Tibial nerve (tissue), 4 donors: ENCODE measurements around the gene TMSB4Y.

Experiments
- CTCF ChIP-seq, 5 experiments: fragments of 200-600 bp in 3 of 5; fragments of 450-650 bp in 2 of 5; sonication (generic) in 3 of 5; IDR thresholded peaks; one replicate each; pipeline ENCODE4 v1.5.1; 2016 to 2019; ENCODE audit warnings: antibody characterized with exemption in 5 of 5, mild to moderate bottlenecking in 3 of 5, moderate library complexity in 2 of 5
- EP300 ChIP-seq, 2 donors: sonication (generic); formaldehyde crosslinking; IDR thresholded peaks; one replicate each; pipeline ENCODE4 v1.6.1; 2017; ENCODE audit warnings: antibody characterized with exemption in 2 of 2, mild to moderate bottlenecking in 1 of 2
- POLR2A ChIP-seq, 2 donors: fragments of 450-650 bp; IDR thresholded peaks; one replicate each; pipeline ENCODE4 v1.6.1; 2017; ENCODE audit warnings: antibody characterized with exemption in 2 of 2, mild to moderate bottlenecking in 2 of 2, moderate library complexity in 2 of 2

DNA sequence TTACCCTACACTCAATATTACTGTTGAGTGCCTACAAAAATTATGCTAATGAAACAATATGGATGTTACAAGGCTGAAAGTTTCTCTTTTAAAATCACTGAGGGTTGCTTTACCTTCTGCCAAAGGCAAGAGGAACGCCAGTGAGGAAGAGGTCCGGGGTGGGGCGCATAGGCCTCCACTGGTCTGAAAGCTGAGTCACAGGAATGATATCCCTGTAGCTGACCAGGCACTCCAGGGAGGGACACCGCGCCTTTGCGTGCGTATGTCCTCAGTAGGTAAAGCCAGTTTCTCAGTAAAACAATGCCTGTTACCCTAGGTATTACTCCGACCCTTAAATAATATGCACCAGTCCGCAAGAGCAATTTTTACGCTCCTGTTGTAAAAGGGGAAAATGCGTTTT lies 1.4 kb upstream of the TMSB4Y start:
- TF ChIP-seq CTCF (IDR thresholded peaks at IDR 0.05) (no peak), POLR2A (IDR thresholded peaks at IDR 0.05) (no peak), EP300 (IDR thresholded peaks at IDR 0.05) (no peak)
